NCI-H510A treated with DMSO at 0.1 percent for 48 hours (cell line): Measurements from ENCODE around the gene LIN7A.
A peak's percentile ranks its signal among the peaks of the same experiment; 100 is the strongest.

Source experiments
- DNase-seq: peaks from one replicate; lab custom pipeline; 2025; lab: John Stamatoyannopoulos, UW

The LIN7A gene, protein sequence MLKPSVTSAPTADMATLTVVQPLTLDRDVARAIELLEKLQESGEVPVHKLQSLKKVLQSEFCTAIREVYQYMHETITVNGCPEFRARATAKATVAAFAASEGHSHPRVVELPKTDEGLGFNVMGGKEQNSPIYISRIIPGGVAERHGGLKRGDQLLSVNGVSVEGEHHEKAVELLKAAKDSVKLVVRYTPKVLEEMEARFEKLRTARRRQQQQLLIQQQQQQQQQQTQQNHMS

DNA sequence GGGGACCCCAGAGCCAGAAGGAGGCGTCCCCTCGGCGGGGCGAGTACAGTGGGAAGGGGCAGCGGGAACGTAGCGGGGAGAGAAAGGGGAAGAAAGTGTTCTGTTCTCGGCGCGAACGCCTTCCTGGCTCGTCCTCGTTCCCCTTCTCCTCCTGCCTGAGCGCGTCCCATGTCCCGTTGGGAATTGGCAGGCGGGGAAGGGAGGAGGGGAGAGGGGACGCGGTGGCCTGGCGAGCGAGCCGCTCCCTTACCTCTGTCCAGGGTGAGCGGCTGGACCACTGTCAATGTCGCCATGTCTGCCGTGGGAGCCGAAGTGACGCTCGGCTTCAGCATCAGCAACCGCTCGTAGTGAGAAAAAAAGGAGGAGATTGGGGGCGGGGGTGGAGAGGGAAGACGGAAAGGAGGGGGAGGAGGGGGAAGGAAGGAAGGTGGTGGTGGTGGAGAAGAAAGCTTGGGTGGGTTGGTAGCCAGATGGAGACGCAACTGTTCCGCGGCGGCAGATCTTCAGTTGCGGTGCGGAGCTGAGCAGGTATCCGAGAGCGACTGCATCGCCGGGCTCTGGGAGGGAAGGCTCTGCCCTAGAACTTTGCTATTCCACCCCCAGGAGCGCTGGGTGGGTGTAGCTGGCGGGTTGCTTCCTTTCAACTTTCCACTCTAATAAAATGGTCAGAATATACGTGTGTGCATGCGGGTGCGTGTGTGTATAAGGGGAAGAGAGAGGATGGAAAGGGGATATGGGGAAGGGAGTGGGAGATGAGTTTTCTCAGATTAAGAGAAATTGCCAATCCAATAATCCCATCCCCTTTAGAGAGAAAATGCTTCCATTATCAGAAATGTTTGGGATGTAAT lies at the start of gene LIN7A:
TSS of gene LIN7A (minus strand) at position 544 of the 848 bp plus-strand sequence. CDS start at position 332, 212 bp downstream.
- DNase-seq: peak; percentile 70

DNA sequence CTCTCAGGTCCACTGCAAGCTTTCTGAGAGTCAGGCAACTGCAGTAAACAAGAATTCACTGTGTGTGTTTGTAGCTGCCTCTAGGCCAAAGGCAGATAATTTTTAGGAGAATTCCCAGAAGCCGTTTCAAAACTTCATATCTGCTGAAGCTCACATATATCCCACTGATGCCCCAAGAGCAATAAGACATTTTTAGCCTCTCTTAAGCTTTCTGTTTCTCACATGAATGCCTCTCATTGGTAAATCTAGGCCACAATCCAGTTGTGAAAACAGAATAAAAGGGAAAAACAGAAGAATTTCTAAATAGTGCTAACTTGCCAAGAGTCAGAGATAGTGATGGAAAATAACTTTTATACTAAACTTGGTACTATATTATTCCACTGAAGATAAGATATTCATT lies 48.5 kb upstream of the LIN7A start:
- no peak for DNase-seq

DNA sequence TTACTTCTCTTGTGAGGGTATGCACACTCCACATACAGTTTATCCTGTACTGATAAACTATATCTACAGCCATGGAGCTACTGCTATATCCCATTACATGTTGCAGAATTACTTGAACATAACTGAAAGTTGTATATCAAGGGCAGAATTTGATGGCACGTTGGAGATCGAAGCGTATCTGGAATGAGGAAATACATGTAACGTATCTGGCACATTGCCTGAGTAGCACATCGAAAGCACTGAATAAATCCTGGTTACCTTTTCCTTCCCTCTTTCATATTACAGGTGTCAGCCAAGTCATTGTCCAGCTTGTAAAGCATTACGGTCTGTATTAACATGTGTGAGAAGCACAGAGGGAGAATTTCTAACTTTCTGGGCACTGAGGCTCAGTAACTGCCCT lies 42.1 kb upstream of the LIN7A start:
- DNase-seq: peak; percentile 59

DNA sequence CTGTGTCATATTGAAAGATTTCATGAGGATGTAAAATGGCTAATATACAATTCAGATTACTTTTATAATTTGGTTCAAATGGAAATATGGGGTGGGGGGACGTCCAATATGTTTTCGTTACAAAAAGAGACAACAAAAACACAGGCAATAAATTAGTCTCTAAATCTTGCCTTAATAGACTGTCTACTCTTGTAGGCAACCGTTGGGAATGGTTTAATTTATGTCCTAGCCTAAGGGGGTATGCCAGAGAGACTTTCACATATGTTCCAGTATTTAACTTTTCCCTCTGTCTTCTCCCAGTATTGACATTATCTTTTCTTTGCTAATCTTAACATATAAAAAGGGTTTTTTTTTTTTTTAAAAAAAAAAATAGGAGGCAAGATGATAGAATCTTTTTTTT lies 41.5 kb upstream of the LIN7A start:
- no peak for DNase-seq

- DNase-seq: no peak
Observed at GRCh38 chr12:80977346-80977745, 39.6 kb upstream of the LIN7A start.

GRCh38 chr12:80968326-80968725 lies 30.6 kb upstream of the LIN7A start:
- no peak for DNase-seq

GRCh38 chr12:80967565-80967964 lies 29.8 kb upstream of the LIN7A start:
- DNase-seq: no peak

- DNase-seq: no peak
Observed at GRCh38 chr12:80966001-80966400, 28.3 kb upstream of the LIN7A start.

- no peak for DNase-seq
Observed at GRCh38 chr12:80958162-80958561, 20.4 kb upstream of the LIN7A start.

- no peak for DNase-seq
Observed at GRCh38 chr12:80954857-80955520, 17.3 kb upstream of the LIN7A start.

DNA sequence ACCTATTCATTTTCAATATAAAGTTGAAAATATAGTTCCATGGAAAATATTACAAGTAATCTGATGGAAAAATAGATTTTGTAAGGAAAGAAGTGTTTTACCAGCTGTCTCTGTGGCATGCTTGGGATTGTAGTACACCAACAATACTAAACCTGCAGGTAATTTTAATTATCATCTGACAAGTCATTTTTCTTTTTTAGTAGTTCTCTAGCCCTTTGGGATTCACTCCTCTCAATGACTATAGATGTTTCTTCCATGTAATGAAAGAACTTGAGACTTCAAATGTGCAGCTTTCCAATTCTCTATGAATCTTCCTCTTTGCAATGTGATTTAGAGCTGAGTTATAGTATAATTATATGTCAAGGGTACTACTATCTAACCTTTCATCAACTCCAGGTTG lies 14.7 kb upstream of the LIN7A start:
- no peak for DNase-seq

GRCh38 chr12:80946591-80946990 lies 8.9 kb upstream of the LIN7A start:
- peak; percentile 32 for DNase-seq

DNA sequence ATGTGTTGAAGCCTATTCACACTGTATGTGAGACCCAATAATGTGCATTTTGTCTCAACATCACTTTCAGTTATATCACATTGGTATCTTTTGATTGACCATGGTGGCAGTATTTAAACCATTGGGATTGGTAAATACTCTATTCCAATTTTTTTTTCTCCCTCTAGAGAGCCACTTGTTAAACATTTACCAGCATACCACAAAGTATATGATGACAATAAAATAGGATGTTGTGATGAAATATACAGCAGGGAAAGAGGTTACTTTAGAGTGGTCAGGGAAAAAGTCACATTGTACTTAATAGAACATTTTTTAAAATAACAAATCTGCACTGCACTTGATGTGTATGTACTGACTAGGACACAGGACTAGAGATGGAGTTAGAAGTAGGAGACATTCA lies 5.6 kb upstream of the LIN7A start:
- DNase-seq: no peak

DNA sequence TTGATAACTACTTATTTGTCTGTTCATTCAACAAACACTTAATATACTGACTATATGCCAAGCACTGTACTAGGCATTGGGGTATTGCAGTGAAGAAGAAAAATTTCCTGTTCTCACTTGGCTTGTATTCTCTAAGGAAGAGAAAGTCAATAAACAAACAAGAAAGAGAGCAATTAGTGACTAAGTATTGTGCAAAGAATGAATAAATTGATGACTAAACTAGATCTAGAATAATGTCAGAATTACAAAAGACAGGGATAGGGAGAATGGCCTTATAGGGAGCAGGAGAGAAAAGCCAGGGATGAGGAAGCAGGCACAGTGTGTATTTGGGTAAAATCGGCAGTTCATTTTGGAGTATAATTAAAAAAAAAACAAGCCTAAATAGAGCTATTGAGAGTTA lies 4.2 kb upstream of the LIN7A start:
- no peak for DNase-seq

- DNase-seq: no peak
Observed at GRCh38 chr12:80939231-80939950, 1.7 kb upstream of the LIN7A start.

- DNase-seq: no peak
Observed at GRCh38 chr12:80938397-80938796, 663 bp upstream of the LIN7A start.

- peak; percentile 84 for DNase-seq
Observed at GRCh38 chr12:80936642-80937390, 918 bp downstream of the LIN7A start.

GRCh38 chr12:80936353-80936641 lies 1.4 kb downstream of the LIN7A start:
- peak; percentile 84 for DNase-seq

- no peak for DNase-seq
Observed at GRCh38 chr12:80935111-80935510, 2.6 kb downstream of the LIN7A start.

GRCh38 chr12:80925983-80926382 lies 11.8 kb downstream of the LIN7A start:
- DNase-seq: no peak

DNA sequence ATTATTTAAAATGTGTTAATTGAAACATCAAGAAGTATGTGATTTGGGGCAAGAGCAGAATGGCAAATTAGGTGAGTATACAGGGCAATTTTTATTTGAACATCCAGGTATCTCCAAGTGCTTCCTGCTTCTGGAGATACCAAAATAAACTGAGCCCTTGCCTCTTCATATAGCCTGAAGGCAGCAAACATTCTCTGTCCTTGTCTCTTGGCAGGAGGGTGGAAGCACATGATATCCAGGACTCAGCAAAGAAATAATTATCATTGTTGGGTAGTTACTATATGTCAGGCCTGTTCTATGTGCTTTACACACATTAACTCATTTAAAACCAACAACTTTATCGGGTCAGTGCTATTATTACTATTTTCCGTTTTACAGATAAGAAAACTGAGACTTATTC lies 12.5 kb downstream of the LIN7A start:
- DNase-seq: no peak

DNA sequence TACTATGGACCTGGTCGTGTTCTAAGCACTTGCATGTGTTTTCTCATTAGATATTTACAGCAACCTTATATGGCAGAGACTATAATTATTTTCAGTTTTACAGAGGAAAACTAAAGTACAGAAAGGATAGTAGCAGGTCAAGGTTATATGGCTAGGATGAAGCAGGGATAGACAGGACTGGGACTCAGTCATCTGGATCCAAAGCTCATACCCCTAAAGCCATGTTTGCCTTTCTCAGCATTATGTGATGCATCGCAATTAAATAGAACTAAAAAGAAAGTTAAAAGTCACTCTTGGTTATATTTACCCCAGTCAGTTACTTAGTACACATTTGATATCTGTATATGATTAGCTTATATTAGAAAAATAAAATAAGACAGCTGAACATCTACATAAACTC lies 13.3 kb downstream of the LIN7A start:
- DNase-seq: no peak
